AML-193 (cell line): Measurements from ENCODE around the gene PPP1R26.

Experiments used
- DNase-seq, 2 experiments: peaks; one replicate each; lab custom pipeline; 2025; lab: John Stamatoyannopoulos, UW

Gene PPP1R26

GRCh38 chr9:135489188-135489906 lies 9.8 kb downstream of the PPP1R26 start:
- DNase-seq, result no peak

- no peak for DNase-seq
These were observed 10.7 kb downstream of the PPP1R26 start for GRCh38 chr9:135490166-135490870.

- DNase-seq, result no peak
These were observed 11.4 kb downstream of the PPP1R26 start for GRCh38 chr9:135490980-135491464.

- DNase-seq, result no peak
These were observed 12.2 kb downstream of the PPP1R26 start for GRCh38 chr9:135491764-135492163.

- no peak for DNase-seq
These were observed 13.5 kb downstream of the PPP1R26 start for GRCh38 chr9:135492886-135493669.

GRCh38 chr9:135494791-135495559 lies 15.4 kb downstream of the PPP1R26 start:
- DNase-seq, result no peak

GRCh38 chr9:135498381-135499126 lies 19.0 kb downstream of the PPP1R26 start:
- no peak for DNase-seq

- peak; percentile 24 to 58 for DNase-seq
These were observed 19.9 kb downstream of the PPP1R26 start for GRCh38 chr9:135499326-135500070.

- no peak for DNase-seq
These were observed 20.5 kb downstream of the PPP1R26 start for GRCh38 chr9:135500071-135500524.

GRCh38 chr9:135500525-135501260 lies 21.1 kb downstream of the PPP1R26 start, which contains the start of gene MRPS2:
Gene MRPS2 (plus strand): TSS chr9:135500682. CDS start chr9:135500711, 29 bp downstream.
- DNase-seq, result peak; percentile 66 to 70

- DNase-seq, result no peak
These were observed 21.9 kb downstream of the PPP1R26 start for GRCh38 chr9:135501261-135502167.

- DNase-seq, result no peak
These were observed 22.7 kb downstream of the PPP1R26 start for GRCh38 chr9:135502168-135502872.

- no peak for DNase-seq
These were observed 23.3 kb downstream of the PPP1R26 start for GRCh38 chr9:135502873-135503321.

GRCh38 chr9:135503371-135504261 lies 24.0 kb downstream of the PPP1R26 start:
- no peak for DNase-seq

GRCh38 chr9:135504262-135505243 lies 25.0 kb downstream of the PPP1R26 start:
- peak; percentile 37 to 49 for DNase-seq
